SK-N-MC (cell line): ENCODE data around the gene ZMIZ2.

ENCODE experiments used
- DNase-seq: peaks from one replicate; pipeline ENCODE4 v3.0.0-alpha.2; 2011; ENCODE audit warnings: low read depth, low spot score
- H3K27ac ChIP-seq: fragments of 200-600 bp; sonication (generic); 2 replicates; pipeline ENCODE4 v1.5.1; 2016; ENCODE audit warnings: mixed run types
- H3K36me3 ChIP-seq: fragments of 200-600 bp; sonication (generic); 2 replicates; pipeline ENCODE4 v1.6.1; 2017; ENCODE audit warnings: antibody characterized with exemption, low read length, mixed read lengths; ENCODE audit not compliant: insufficient read depth
- H3K4me3 ChIP-seq: fragments of 200-600 bp; sonication (generic); 2 replicates; pipeline ENCODE4 v1.5.1; 2016
- H3K9ac ChIP-seq: fragments of 200-600 bp; sonication (generic); 2 replicates; pipeline ENCODE4 v1.8.0; 2017; ENCODE audit warnings: mixed run types, mixed read lengths; ENCODE audit not compliant: insufficient read length
- H3K9me3 ChIP-seq: fragments of 200-600 bp; sonication (generic); 2 replicates; pipeline ENCODE4 v1.6.1; 2017; ENCODE audit warnings: low read depth, mild to moderate bottlenecking, antibody characterized with exemption, low read length, moderate library complexity, mixed read lengths
- EZH2 ChIP-seq: fragments of 200-600 bp; sonication (generic); IDR thresholded peaks from one replicate; pipeline ENCODE4 v1.6.1; 2017; ENCODE audit warnings: antibody characterized with exemption
- FOXP2 ChIP-seq: optimal IDR thresholded peaks from 2 replicates; pipeline ENCODE3; 2011; ENCODE audit warnings: mild to moderate bottlenecking, moderate library complexity; ENCODE audit not compliant: insufficient read depth; ENCODE audit errors: extremely low read length, control extremely low read depth
- POLR2AphosphoS5 ChIP-seq: IDR thresholded peaks from 2 replicates; pipeline ENCODE4 v1.6.1; 2012; ENCODE audit warnings: mild to moderate bottlenecking, low read depth, low read length, borderline replicate concordance

Gene ZMIZ2

DNA sequence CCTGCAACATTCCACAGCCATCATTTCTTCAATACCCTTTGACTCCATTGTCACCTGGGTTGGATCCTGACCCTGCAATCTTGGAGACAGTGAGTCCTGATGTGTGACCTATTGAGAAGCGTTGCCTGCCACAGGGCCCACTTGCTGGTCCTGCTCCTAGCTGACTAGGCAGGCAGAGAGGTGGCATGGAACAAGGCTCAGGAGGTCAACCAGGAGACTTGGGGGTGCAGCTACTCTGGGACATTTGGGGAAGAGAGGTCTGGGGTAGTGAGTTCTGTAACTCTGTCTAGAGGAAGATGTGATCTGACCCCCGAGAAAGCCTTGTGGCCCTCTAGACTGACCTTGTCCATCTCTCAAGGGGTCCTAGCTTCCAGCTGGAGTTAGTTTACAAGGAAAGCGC, 1.8 kb downstream of the ZMIZ2 start:
- Histone ChIP-seq H3K9ac (no peak overlapping the region), H3K27ac (no peak overlapping the region), H3K4me3 (peak overlapping the region; percentile 76), H3K9me3 (no peaks in the 10 kb centered on the region), H3K36me3 (peaks cover 14% of the 10 kb centered on the region)
- no peak for TF ChIP-seq FOXP2
- DNase-seq = no peak

- no peak overlapping the region for H3K9ac ChIP-seq
- no peak overlapping the region for H3K4me3 ChIP-seq
- peaks cover 14% of the 10 kb centered on the region for H3K36me3 ChIP-seq
- H3K9me3 ChIP-seq = no peaks in the 10 kb centered on the region
- no peak overlapping the region for H3K27ac ChIP-seq
- no peak for TF ChIP-seq EZH2
- no peak for TF ChIP-seq FOXP2
- TF ChIP-seq POLR2AphosphoS5 = no peak
- no peak for DNase-seq
These were observed 2.4 kb downstream of the ZMIZ2 start for GRCh38 chr7:44750921-44751571.

- no peak for TF ChIP-seq FOXP2
- TF ChIP-seq POLR2AphosphoS5 = no peak
- TF ChIP-seq EZH2 = no peak
- H3K9me3 ChIP-seq = no peaks in the 10 kb centered on the region
- H3K36me3 ChIP-seq = peaks cover 22% of the 10 kb centered on the region
- H3K4me3 ChIP-seq = no peak overlapping the region
- no peak for DNase-seq
- no peak overlapping the region for H3K9ac ChIP-seq
- H3K27ac ChIP-seq = no peak overlapping the region
These were observed 4.2 kb downstream of the ZMIZ2 start for GRCh38 chr7:44752822-44753221.

GRCh38 chr7:44754802-44755697, 6.4 kb downstream of the ZMIZ2 start:
- H3K36me3 ChIP-seq = peaks cover 33% of the 10 kb centered on the region
- DNase-seq = no peak
- no peak overlapping the region for H3K27ac ChIP-seq

DNA sequence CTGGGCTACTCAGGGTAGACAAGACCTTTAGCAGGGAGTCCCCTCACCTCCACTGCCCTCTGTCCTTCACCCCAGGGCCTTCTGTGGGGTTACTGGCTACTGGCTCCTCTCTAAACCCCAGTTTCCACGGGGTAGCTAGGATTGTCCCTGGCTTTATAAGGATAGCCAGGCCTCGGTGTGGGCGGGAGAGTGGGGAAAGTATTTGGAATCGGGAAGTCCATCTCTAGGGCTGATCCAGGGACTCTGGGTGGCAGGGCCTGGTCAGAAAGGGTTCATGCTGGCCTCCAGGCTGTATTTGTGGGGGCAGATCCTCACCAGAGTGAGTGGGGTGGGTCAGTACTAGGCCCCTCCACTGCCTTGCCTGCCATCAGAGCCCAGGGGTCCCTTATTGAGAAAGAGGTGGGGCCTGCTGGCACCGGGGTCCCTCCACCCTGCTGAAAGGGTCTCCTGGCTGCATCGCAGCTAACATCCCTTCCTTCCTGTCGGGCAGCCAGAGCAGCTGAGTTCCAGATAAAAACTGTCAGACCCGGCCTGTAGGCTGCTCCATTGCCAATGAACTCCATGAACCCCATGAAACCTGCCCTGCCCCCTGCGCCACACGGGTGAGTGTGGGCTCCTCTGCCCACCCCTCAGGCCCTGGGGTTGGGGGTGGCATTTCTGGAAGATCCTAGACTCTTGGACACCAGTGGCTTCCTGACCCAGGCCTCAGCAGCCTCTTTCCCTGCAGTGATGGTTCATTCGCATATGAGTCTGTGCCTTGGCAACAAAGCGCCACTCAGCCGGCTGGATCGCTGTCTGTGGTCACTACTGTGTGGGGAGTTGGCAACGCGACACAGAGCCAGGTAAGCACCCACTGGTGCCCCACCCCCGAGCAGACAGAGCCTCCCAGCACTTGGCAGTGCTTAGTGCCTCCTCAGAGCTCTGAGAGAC, 7.3 kb downstream of the ZMIZ2 start:
- Histone ChIP-seq H3K9ac (no peak overlapping the region), H3K27ac (no peak overlapping the region)
- no peak for TF ChIP-seq EZH2
- TF ChIP-seq POLR2AphosphoS5 = 0 out of 2 replicates have a peak, but pooled peaks have one; percentile 17
- TF ChIP-seq FOXP2 = no peak

More at GRCh38 chr7:44754802-44755697, 6.4 kb downstream of the ZMIZ2 start:
- H3K9ac ChIP-seq = no peak overlapping the region
- H3K4me3 ChIP-seq = no peak overlapping the region
- no peak for TF ChIP-seq POLR2AphosphoS5
- TF ChIP-seq EZH2 = no peak
- no peaks in the 10 kb centered on the region for H3K9me3 ChIP-seq

DNA sequence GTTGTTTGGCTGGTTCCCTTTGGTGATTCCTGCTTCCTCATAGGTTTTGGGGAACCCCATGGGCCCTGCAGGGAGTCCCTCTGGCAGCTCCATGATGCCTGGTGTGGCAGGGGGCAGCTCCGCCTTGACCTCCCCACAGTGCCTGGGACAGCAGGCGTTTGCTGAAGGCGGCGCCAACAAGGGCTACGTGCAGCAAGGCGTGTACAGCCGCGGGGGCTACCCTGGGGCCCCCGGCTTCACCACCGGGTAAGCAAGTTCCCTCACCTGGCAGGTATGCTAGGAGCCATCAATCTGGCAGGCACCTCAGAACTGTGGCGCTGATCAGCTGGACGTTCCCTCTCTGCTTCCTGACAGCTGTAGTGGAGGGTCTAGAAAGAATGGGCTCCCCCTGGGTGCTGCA, 8.3 kb downstream of the ZMIZ2 start:
- Histone ChIP-seq H3K9ac (no peak overlapping the region), H3K9me3 (no peaks in the 10 kb centered on the region), H3K27ac (no peak overlapping the region), H3K36me3 (peaks cover 38% of the 10 kb centered on the region; the same call in 1 of the 2 replicates), H3K4me3 (no peak overlapping the region)
- DNase-seq = no peak
- TF ChIP-seq POLR2AphosphoS5 = no peak
- TF ChIP-seq FOXP2 = no peak
- TF ChIP-seq EZH2 = no peak

More for the DNA sequence above, 7.3 kb downstream of the ZMIZ2 start:
- Histone ChIP-seq H3K36me3 (peaks cover 35% of the 10 kb centered on the region; the same call in 1 of the 2 replicates), H3K4me3 (no peak overlapping the region), H3K9me3 (no peaks in the 10 kb centered on the region)
- DNase-seq = no peak

DNA sequence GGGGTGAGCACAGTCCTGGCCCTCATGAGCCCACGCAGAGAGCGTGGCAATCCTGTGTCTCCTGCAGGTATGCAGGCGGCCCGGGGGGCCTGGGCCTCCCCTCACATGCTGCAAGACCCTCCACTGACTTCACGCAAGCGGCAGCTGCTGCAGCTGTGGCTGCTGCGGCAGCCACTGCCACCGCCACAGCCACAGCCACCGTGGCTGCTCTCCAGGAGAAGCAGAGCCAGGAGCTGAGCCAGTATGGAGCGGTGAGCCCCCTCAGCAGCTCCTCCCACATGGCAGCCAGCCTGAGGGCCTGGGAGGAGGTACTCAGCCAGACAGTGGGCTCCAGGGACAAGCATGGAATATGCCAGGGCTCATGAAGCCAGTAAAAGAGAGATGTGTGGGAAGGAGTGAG, 8.7 kb downstream of the ZMIZ2 start:
- no peaks in the 10 kb centered on the region for H3K9me3 ChIP-seq
- H3K36me3 ChIP-seq = peaks cover 41% of the 10 kb centered on the region; the same call in 1 of the 2 replicates
- H3K27ac ChIP-seq = no peak overlapping the region
- H3K4me3 ChIP-seq = no peak overlapping the region
- H3K9ac ChIP-seq = no peak overlapping the region
- TF ChIP-seq EZH2 (no peak), FOXP2 (no peak), POLR2AphosphoS5 (no peak)
- DNase-seq = no peak

- H3K9me3 ChIP-seq = no peaks in the 10 kb centered on the region
- no peak for TF ChIP-seq FOXP2
- TF ChIP-seq EZH2 = no peak
- no peak for TF ChIP-seq POLR2AphosphoS5
These were observed 9.1 kb downstream of the ZMIZ2 start for GRCh38 chr7:44757739-44758138.

More at GRCh38 chr7:44757739-44758138, 9.1 kb downstream of the ZMIZ2 start:
- Histone ChIP-seq H3K36me3 (peaks cover 44% of the 10 kb centered on the region; the same call in 1 of the 2 replicates), H3K27ac (no peak overlapping the region), H3K9ac (no peak overlapping the region), H3K4me3 (no peak overlapping the region)
- no peak for DNase-seq
